Lower leg skin (tissue), 4 donors: ENCODE results near the gene PLCH2. TPM values are rescaled to one million over a fixed set of nuclear protein-coding genes. Genes with fewer than 3 reads are reported as not detected.

Experiments
- DNase-seq, 2 donors: peaks; one replicate each; pipeline ENCODE4 v3.0.0-alpha.2; 2019; ENCODE audit warnings: low spot score in 2 of 2
- H3K4me3 ChIP-seq: fragments of 200-600 bp; sonication (generic); 2 replicates; pipeline ENCODE4 v1.5.1; 2017; ENCODE audit warnings: mild to moderate bottlenecking, low read depth; ENCODE audit not compliant: poor library complexity, severe bottlenecking
- CTCF ChIP-seq, 3 donors: fragments of 450-650 bp; IDR thresholded peaks; one replicate each; pipeline ENCODE4 v1.5.1; 2016; ENCODE audit warnings: antibody characterized with exemption in 3 of 3, mild to moderate bottlenecking in 3 of 3, moderate library complexity in 2 of 3
- POLR2A ChIP-seq, 2 donors: fragments of 450-650 bp; IDR thresholded peaks; one replicate each; pipeline ENCODE4 v1.6.1; 2016 to 2017; ENCODE audit warnings: antibody characterized with exemption in 2 of 2, mild to moderate bottlenecking in 1 of 2, moderate library complexity in 1 of 2
- WGBS, 2 donors: methylation state at CpG; one replicate each; pipeline ENCODE4 v1.1.5; 2018; 5-methylcytosine and 5-hydroxymethylcytosine counted together
- intact Hi-C: fragments of 100-400 bp; cut with DNase I; formaldehyde crosslinking; loops from one replicate; pipeline ENCODE4 v1.15.0; 2023; ENCODE audit warnings: low total_unique reads
- total RNA-seq, 4 donors: library from RNA; depleted of rRNA; stranded (reverse); fragments of >200 nt; gene quantifications; one replicate each; pipeline ENCODE4 v1.1.0, GENCODE V29; 2016

The PLCH2 gene
- total RNA-seq, 4 donors from 2014 or later, result 83.2 to 170 (median 115) TPM

GRCh38 chr1:2503554-2504224, 27.6 kb downstream of the PLCH2 start:
- TF ChIP-seq CTCF (IDR thresholded peaks at IDR 0.05) (no peak), POLR2A (IDR thresholded peaks at IDR 0.05) (no peak)
- 56 to 63% methylated on average over 39 to 42 of the region's 42 CpGs for WGBS, 2 donors
- intact Hi-C loops, result no loop called here
- no peak for DNase-seq
- no peak overlapping the region for H3K4me3 ChIP-seq

GRCh38 chr1:2504225-2504948, 28.3 kb downstream of the PLCH2 start:
- 60 to 81% methylated on average over 24 to 30 of the region's 36 CpGs for WGBS, 2 donors
- DNase-seq, result no peak
- TF ChIP-seq POLR2A (IDR thresholded peaks at IDR 0.05) (no peak), CTCF (IDR thresholded peaks at IDR 0.05) (no peak)
- intact Hi-C loops, result no loop called here
- H3K4me3 ChIP-seq, result no peak overlapping the region

GRCh38 chr1:2504949-2505272, 28.8 kb downstream of the PLCH2 start:
- no peak for DNase-seq
- WGBS, 2 donors, result 31% methylated on average over 7 of the region's 22 CpGs; no CpG with 5 or more reads in 1 of the 2 donors
- intact Hi-C loops, result no loop called here
- no peak overlapping the region for H3K4me3 ChIP-seq
- TF ChIP-seq CTCF (IDR thresholded peaks at IDR 0.05) (no peak), POLR2A (IDR thresholded peaks at IDR 0.05) (no peak)

GRCh38 chr1:2505461-2505994, 29.4 kb downstream of the PLCH2 start:
- 59 to 64% methylated on average over 18 of the region's 21 CpGs for WGBS, 2 donors
- TF ChIP-seq CTCF (IDR thresholded peaks at IDR 0.05) (no peak), POLR2A (IDR thresholded peaks at IDR 0.05) (no peak)
- no peak for DNase-seq
- H3K4me3 ChIP-seq, result no peak overlapping the region
- intact Hi-C loops, result no loop called here

GRCh38 chr1:2506007-2506860, 30.1 kb downstream of the PLCH2 start:
- H3K4me3 ChIP-seq, result no peak overlapping the region
- intact Hi-C loops, result no loop called here
- 60 to 71% methylated on average over 14 to 19 of the region's 30 CpGs for WGBS, 2 donors
- no peak for DNase-seq
- TF ChIP-seq POLR2A (IDR thresholded peaks at IDR 0.05) (no peak), CTCF (IDR thresholded peaks at IDR 0.05) (no peak)
